ENCODE measurements around the gene GFRA1.
"Not testable (repeated sequence)": the region's sequence is repeated elsewhere in the genome, so short reads cannot be mapped to it uniquely, and the experiment has no call there.

Gene GFRA1

GRCh38 chr10:116195039-116195438 is 78.0 kb downstream of the GFRA1 start:
- DNase-seq, result no peak

GRCh38 chr10:116194061-116194460 is 78.9 kb downstream of the GFRA1 start:
- DNase-seq, result no peak

GRCh38 chr10:116190883-116191282 is 82.1 kb downstream of the GFRA1 start:
- no peak for DNase-seq

- peak; percentile 6 for DNase-seq
Observed at GRCh38 chr10:116186273-116186672, 86.7 kb downstream of the GFRA1 start.

GRCh38 chr10:116185199-116185867 is 87.7 kb downstream of the GFRA1 start:
- DNase-seq, result no peak

GRCh38 chr10:116184512-116184794 is 88.6 kb downstream of the GFRA1 start:
- no peak for DNase-seq

GRCh38 chr10:116183733-116184511 is 89.1 kb downstream of the GFRA1 start:
- no peak for DNase-seq

- DNase-seq, result no peak
Observed at GRCh38 chr10:116182426-116182825, 90.6 kb downstream of the GFRA1 start.

GRCh38 chr10:116178086-116178605 is 94.9 kb downstream of the GFRA1 start:
- no peak for DNase-seq

GRCh38 chr10:116175231-116175630 is 97.8 kb downstream of the GFRA1 start:
- DNase-seq, result no peak

- no peak for DNase-seq
Observed at GRCh38 chr10:116171505-116171904, 101.5 kb downstream of the GFRA1 start.

GRCh38 chr10:116170815-116171250 is 102.2 kb downstream of the GFRA1 start:
- DNase-seq, result no peak

- no peak for DNase-seq
Observed at GRCh38 chr10:116169782-116170445, 103.1 kb downstream of the GFRA1 start.

- no peak for DNase-seq
Observed at GRCh38 chr10:116168745-116169144, 104.3 kb downstream of the GFRA1 start.

- DNase-seq, result no peak
Observed at GRCh38 chr10:116168329-116168728, 104.7 kb downstream of the GFRA1 start.

GRCh38 chr10:116165941-116166340 is 107.1 kb downstream of the GFRA1 start:
- DNase-seq, result not testable (repeated sequence)

GRCh38 chr10:116164291-116164690 is 108.7 kb downstream of the GFRA1 start:
- DNase-seq, result no peak

GRCh38 chr10:116163333-116164131 is 109.5 kb downstream of the GFRA1 start:
- DNase-seq, result no peak

- no peak for DNase-seq
Observed at GRCh38 chr10:116162851-116163250, 110.2 kb downstream of the GFRA1 start.

GRCh38 chr10:116160271-116160670 is 112.7 kb downstream of the GFRA1 start:
- DNase-seq, result no peak

GRCh38 chr10:116159197-116159596 is 113.8 kb downstream of the GFRA1 start:
- DNase-seq, result no peak

- no peak for DNase-seq
Observed at GRCh38 chr10:116158036-116158435, 115.0 kb downstream of the GFRA1 start.

- no peak for DNase-seq
Observed at GRCh38 chr10:116157485-116157884, 115.5 kb downstream of the GFRA1 start.

All from retina (tissue), 1 donor.